ENCODE results near the gene ACBD6. TPM values are rescaled to one million over a fixed set of nuclear protein-coding genes. Genes with fewer than 3 reads are reported as not detected.

Gene ACBD6
- total and polyA plus RNA-seq, 2 experiments from 2014 or later = 27.3 to 44.2 TPM

DNA sequence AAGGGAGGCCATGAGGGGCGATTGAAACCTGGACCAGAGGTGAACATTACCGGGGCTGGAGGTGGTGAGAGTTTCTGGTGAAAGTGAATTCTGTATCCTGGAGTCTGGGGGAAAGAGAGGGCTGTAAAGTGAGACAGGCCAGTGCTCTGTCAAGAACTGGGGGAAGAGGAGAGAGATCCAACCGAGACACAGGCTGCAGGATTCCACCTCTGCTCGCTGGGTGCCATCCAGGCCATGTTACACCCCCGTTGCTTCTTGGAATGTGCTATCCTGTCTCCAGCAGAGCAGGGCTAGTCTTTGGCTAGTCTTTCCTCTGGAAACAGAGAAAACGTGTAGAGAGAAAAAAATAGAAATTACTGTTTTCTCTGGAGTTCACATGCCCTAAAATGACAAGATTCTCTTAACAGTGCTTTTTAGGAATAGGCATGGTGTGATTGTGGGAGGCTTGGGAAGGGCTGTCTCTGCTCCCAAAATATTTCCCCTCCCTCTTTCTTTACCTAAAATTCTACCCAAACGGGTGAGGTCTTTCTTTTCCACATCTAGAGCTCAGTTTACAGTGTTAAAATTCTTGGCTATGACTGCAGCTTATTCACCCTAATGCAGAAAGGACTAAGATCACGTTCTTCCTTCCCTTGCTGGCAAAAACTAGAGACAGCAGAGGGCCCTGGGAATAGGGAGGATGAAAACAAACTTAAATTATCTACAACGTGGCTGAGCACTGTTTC is 39.9 kb upstream of the ACBD6 start:
- Histone ChIP-seq H2AFZ (peak overlapping the region; percentile 79), H3K4me1 (ENCODE audit: insufficient read depth) (peaks cover 35% of the 10 kb centered on the region), H3K9me2 (ENCODE audit: insufficient read depth) (no peaks in the 10 kb centered on the region), H3K9ac (peak overlapping the region; percentile 35), H3K4me3 (no peak overlapping the region), H3K27ac (peak overlapping the region; percentile 59), H4K20me1 (ENCODE audit: insufficient read depth) (no peaks in the 10 kb centered on the region), H3K79me2 (ENCODE audit: insufficient read depth) (no peaks in the 10 kb centered on the region), H3K27me3 (replicated peaks; ENCODE audit: insufficient read depth) (no peaks in the 10 kb centered on the region), H3K9me3 (ENCODE audit: low read depth) (no peaks in the 10 kb centered on the region), H3F3A (ENCODE audit: insufficient read depth) (peaks cover 34% of the 10 kb centered on the region), H3K36me3 (ENCODE audit: low read depth) (no peaks in the 10 kb centered on the region), H3K4me2 (ENCODE audit: unreplicated experiment) (peak overlapping the region; percentile 27)
- WGBS, 2 experiments (ENCODE audit: low coverage in 1 of 2, low lambda C conversion rate in 2 of 2, missing lambda C conversion rate in 2 of 2) = 35 to 36% methylated on average over 9 of the region's 9 CpGs
- no peak for TF ChIP-seq EZH2 (IDR thresholded peaks at IDR 0.05; ENCODE audit: insufficient read depth, poor library complexity, severe bottlenecking)
- TF ChIP-seq EZH2phosphoT487 (IDR thresholded peaks at IDR 0.05; ENCODE audit: insufficient read depth, low read depth) = no peak
- peak; percentile 50 for DNase-seq
- in situ Hi-C loops (cut with MboI) = no loop called here

DNA sequence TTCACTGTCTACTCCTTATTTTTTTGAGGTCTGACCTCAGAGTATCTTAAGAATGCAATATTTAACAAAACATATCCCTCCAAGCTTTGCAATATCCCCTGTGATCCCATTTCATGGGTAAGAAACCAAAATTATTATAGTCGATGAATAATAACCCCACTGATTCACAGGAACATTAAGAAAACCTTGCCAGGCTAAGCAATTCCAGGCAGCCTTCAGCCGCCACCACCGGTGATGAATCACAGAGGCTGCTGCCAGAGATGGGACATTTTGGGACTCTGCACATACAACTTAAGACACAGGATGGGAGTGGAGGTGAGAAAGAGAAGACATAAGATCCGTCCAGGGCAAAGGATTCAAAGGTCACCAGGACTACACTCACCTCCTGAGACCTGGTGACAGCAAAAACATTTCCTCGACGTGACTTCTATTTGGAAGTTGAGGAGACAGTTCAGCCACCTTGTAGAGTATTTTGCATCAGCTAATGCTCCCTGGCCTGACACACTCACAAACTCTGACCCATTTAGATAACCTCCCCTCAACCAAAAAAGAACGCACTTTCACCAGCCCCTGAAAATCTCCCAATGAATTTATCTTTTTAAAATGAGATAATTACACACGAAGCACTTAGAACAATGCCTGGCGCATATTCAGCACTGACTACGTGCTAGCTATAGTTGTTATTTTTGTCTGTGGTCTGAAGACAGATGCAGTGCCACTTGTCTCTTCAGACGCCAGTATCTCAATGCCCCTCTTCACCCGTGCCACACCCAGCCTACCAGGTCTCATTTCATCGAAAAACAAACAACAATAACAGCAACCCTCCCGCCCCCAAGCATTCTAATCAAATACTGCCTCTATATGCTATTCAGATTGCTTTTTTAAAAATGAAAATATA is 38.6 kb upstream of the ACBD6 start:
- Histone ChIP-seq H3K4me1 (ENCODE audit: insufficient read depth) (peaks cover 35% of the 10 kb centered on the region), H3K9me3 (ENCODE audit: low read depth) (no peaks in the 10 kb centered on the region), H3K9me2 (ENCODE audit: insufficient read depth) (no peaks in the 10 kb centered on the region), H3K9ac (no peak overlapping the region), H2AFZ (no peak overlapping the region), H4K20me1 (ENCODE audit: insufficient read depth) (no peaks in the 10 kb centered on the region), H3K4me2 (ENCODE audit: unreplicated experiment) (peak overlapping the region; percentile 40), H3K27ac (peak overlapping the region; percentile 30; the same call in 1 of the 2 replicates), H3K27me3 (replicated peaks; ENCODE audit: insufficient read depth) (no peaks in the 10 kb centered on the region), H3K4me3 (no peak overlapping the region), H3K36me3 (ENCODE audit: low read depth) (no peaks in the 10 kb centered on the region), H3K79me2 (ENCODE audit: insufficient read depth) (no peaks in the 10 kb centered on the region), H3F3A (ENCODE audit: insufficient read depth) (peaks cover 34% of the 10 kb centered on the region)
- WGBS, 2 experiments (ENCODE audit: low coverage in 1 of 2, low lambda C conversion rate in 2 of 2, missing lambda C conversion rate in 2 of 2) = 50 to 51% methylated on average over 14 of the region's 14 CpGs
- peak; percentile 84 for DNase-seq
- in situ Hi-C loops (cut with MboI) = no loop called here
- TF ChIP-seq EZH2phosphoT487 (IDR thresholded peaks at IDR 0.05; ENCODE audit: insufficient read depth, low read depth) (no peak), EZH2 (IDR thresholded peaks at IDR 0.05; ENCODE audit: insufficient read depth, poor library complexity, severe bottlenecking) (no peak)

DNA sequence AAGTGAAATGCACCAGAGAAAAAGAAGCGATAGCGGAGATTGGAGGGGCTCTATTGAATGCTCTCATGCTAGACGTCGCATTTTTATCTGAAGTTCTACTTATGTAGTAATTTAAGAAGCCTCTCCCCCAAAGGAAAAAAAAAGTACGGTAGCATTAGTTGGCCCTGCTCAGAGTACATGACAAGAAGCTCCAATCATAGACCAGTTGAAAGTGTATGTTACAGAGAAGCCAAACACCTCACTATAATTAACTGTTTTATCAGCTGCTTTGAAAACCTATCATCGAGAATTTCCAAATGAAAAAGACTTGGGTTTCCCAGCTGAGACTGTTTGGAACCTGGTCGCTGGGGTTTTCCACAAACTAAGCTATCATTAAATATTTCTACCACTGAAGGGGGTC is 36.8 kb upstream of the ACBD6 start:
- no peak overlapping the region for H3K9ac ChIP-seq
- no peak overlapping the region for H3K4me3 ChIP-seq
- no peaks in the 10 kb centered on the region for H3K9me2 ChIP-seq (ENCODE audit: insufficient read depth)
- peaks cover 35% of the 10 kb centered on the region for H3K4me1 ChIP-seq (ENCODE audit: insufficient read depth)
- TF ChIP-seq EZH2phosphoT487 (IDR thresholded peaks at IDR 0.05; ENCODE audit: insufficient read depth, low read depth) = no peak
- no peak for TF ChIP-seq EZH2 (IDR thresholded peaks at IDR 0.05; ENCODE audit: insufficient read depth, poor library complexity, severe bottlenecking)
- no peaks in the 10 kb centered on the region for H3K9me3 ChIP-seq (ENCODE audit: low read depth)
- WGBS, 2 experiments (ENCODE audit: low coverage in 1 of 2, low lambda C conversion rate in 2 of 2, missing lambda C conversion rate in 2 of 2) = 81 to 83% methylated on average over 7 of the region's 7 CpGs
- H4K20me1 ChIP-seq (ENCODE audit: insufficient read depth) = no peaks in the 10 kb centered on the region
- peaks cover 34% of the 10 kb centered on the region for H3F3A ChIP-seq (ENCODE audit: insufficient read depth)
- no peaks in the 10 kb centered on the region for H3K27me3 ChIP-seq (replicated peaks; ENCODE audit: insufficient read depth)
- H3K36me3 ChIP-seq (ENCODE audit: low read depth) = no peaks in the 10 kb centered on the region
- H3K79me2 ChIP-seq (ENCODE audit: insufficient read depth) = no peaks in the 10 kb centered on the region
- DNase-seq = no peak
- in situ Hi-C loops (cut with MboI) = no loop called here
- no peak overlapping the region for H3K27ac ChIP-seq
- no peak overlapping the region for H3K4me2 ChIP-seq (ENCODE audit: unreplicated experiment)
- H2AFZ ChIP-seq = no peak overlapping the region

DNA sequence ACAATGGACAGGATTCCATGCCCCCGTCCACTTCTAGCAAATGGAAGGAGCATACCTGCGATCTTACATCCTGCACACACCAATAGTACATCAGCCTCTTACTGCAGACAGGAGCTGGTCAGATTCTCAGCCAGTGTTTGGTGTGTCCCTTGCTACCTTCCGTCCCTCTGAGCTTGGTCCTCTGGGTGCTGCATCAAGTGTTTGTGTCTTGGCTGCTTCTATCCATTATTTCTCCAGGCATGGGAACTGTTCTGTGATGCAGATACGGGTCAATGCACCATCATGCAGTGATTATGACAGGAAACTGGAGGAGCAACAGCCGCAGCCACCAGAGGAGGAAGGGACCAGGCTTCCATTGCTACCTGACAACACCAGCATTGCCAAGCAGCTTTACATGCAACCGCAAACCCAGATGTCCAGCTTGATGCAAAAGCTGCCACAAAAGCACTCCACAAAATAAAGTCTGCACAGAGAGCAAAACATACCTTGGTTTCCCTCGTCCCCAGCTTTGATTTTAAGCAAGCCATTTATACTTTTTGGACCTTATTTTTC is 34.5 kb upstream of the ACBD6 start:
- no peak overlapping the region for H2AFZ ChIP-seq
- no peaks in the 10 kb centered on the region for H3K27me3 ChIP-seq (replicated peaks; ENCODE audit: insufficient read depth)
- DNase-seq = no peak
- no peak overlapping the region for H3K4me2 ChIP-seq (ENCODE audit: unreplicated experiment)
- H3K9me3 ChIP-seq (ENCODE audit: low read depth) = no peaks in the 10 kb centered on the region
- no peaks in the 10 kb centered on the region for H3K36me3 ChIP-seq (ENCODE audit: low read depth)
- no peak overlapping the region for H3K9ac ChIP-seq
- H3K27ac ChIP-seq = no peak overlapping the region
- 55 to 56% methylated on average over 7 of the region's 7 CpGs for WGBS, 2 experiments (ENCODE audit: low coverage in 1 of 2, low lambda C conversion rate in 2 of 2, missing lambda C conversion rate in 2 of 2)
- H4K20me1 ChIP-seq (ENCODE audit: insufficient read depth) = no peaks in the 10 kb centered on the region
- peaks cover 17% of the 10 kb centered on the region for H3F3A ChIP-seq (ENCODE audit: insufficient read depth)
- H3K9me2 ChIP-seq (ENCODE audit: insufficient read depth) = no peaks in the 10 kb centered on the region
- H3K79me2 ChIP-seq (ENCODE audit: insufficient read depth) = no peaks in the 10 kb centered on the region
- no peak overlapping the region for H3K4me3 ChIP-seq
- in situ Hi-C loops (cut with MboI) = no loop called here
- TF ChIP-seq EZH2phosphoT487 (IDR thresholded peaks at IDR 0.05; ENCODE audit: insufficient read depth, low read depth) = no peak
- TF ChIP-seq EZH2 (IDR thresholded peaks at IDR 0.05; ENCODE audit: insufficient read depth, poor library complexity, severe bottlenecking) = no peak
- H3K4me1 ChIP-seq (ENCODE audit: insufficient read depth) = peaks cover 18% of the 10 kb centered on the region

Data from GM23248 (cell line).